Measurements from ENCODE around the gene PAIP2.
"Not testable (repeated sequence)": the region's sequence is repeated elsewhere in the genome, so short reads cannot be mapped to it uniquely, and the experiment has no call there.

PAIP2 gene

DNA sequence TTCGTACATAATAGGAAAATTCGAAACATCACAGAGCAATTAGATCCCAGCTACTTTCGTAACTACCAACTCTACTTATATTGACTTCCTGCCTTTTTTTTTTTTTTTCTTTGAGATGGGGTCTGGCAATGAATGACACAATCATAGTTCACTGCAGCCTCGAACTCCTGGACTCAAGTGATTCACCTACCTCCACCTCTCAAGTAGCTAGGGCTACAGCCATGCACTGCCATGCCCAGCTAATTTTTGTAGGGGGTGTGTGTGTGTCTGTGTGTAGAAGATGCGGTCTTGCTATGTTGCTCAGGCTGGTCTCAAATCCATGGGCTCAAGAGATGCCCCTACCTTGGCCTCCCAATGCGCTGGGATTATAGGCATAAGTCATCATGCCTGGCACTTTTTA, 5.8 kb upstream of the PAIP2 start:
- DNase-seq = no peak

DNA sequence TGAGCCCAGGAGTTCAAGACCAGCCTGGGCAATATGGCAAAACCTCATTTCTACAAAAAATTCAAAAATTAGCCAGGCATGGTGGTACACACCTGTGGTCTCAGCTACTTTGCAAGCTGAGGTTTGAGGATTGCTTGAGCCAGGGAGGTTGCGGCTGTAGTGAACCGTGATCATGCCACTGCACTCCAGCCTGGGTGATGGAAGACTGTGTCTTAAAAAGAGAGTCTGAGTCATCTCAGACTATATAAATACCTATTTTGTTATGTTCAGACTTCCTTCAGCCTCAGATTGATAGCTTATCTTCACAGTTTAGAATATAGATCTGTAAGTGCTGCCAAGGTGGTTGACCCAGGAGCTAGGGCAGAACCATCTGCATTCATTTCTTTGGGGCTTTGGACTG, 1.6 kb upstream of the PAIP2 start:
- no peak for DNase-seq

DNA sequence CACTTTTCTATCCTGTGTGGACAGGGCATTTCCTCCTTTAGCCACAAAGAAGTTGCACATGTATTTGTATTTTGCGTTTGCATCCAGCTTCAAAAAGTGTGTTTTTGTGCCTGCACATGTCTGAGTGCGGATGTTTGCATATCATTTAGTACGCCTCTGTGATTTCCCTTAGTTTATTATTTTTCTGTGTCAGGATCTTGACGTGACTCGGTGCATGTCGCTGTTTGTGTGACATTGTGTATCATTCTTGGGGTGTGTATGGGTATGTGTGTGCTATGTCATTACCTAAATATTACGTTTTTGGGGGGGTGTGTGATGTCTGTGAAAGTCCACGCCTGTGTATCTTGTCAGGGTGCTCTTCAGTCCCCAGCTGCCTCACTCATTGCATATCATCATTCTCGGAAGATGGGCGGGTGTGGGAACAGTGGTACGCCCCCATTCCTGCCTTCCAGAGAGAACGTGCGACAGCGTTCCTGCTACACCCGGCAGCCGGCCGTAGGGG, 416 bp upstream of the PAIP2 start:
- no peak for DNase-seq

DNA sequence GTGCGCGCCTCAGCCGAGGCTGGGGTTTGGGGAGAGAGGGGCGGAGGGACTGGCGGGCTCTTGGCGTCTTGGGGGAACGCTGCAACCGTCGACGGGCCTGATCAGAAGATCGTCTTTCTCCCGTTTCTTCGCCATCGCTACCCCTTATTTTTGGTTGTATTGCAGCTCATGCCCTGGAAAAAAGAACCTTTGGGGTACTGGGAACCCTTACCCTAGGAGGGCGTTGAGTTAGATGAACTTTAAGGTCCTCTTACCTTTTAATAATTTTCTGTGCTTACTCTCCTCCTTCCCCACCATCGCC, 719 bp downstream of the PAIP2 start:
- DNase-seq = no peak

DNA sequence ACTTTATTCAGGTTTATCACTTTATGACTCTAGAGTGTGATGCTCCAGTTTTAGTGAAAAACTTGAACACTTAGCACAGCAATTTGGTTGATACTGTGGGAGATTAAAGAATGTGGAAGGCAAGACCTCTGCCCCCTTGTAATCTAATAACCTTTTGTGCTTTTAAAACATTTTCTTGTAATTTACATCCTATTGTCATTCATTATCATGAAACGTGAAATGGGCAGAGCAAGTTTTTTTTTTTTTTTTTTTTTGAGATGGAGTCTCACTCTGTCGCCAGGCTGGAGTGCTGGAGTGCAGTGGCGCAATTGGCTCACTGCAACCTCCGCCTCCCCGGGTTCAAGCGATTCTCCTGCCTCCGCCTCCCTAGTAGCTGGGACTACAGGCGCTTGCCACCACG, 1.8 kb downstream of the PAIP2 start:
- DNase-seq = no peak

DNA sequence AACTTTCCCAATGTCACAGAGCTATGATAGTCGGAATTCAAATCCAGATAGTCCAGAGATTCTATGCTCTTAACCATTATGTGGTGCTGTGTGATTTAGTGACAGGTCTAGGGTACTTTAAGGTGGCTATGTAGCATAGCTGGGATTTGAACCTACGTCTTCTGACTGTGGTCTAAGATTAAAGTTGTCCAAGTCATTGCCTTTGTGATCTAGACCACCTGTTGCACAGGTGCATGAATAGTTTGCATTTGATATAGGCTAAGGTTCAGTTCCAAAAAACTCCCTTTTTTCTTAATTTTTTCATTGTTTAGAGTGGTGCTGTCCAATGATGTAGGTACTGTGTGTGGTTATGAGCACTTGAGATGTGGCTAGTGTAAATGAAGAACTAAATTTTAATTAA, 2.5 kb downstream of the PAIP2 start:
- no peak for DNase-seq

DNA sequence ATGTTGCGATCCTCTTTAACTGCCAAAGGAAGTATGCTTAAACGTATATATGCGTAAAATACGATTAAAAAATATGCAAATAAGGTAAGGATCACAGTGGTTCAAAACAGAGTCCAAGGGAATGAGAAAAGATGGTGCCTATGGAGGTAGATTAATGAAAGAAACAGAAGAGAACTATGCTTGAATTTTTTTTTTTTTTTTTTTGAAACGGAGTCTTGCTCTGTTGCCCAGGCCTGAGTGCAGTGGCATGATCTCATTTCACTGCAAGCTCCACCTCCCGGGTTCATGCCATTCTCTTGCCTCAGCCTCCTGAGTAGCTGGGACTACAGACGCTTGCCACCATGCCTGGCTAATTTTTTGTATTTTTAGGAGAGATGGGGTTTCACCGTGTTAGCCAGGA, 3.8 kb downstream of the PAIP2 start:
- not testable (repeated sequence) for DNase-seq

DNA sequence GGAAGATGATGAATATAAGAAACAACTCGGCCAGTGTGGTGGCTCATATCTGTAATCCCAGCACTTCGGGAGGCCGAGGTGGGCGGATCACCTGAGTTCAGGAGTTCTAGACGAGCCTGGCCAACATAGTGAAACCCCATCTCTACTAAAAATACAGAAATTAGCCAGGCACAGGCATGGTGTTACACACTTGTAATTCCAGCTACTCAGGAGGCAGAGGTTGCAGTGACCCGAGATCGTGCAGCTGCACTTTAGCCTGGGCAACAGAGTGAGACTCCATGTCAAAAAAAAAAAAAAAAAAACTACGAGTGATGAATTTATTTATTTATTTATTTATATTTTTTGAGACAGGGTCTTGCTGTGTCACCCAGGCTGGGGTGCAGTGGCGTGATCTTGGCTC, 6.2 kb downstream of the PAIP2 start:
- DNase-seq = not testable (repeated sequence)

DNA sequence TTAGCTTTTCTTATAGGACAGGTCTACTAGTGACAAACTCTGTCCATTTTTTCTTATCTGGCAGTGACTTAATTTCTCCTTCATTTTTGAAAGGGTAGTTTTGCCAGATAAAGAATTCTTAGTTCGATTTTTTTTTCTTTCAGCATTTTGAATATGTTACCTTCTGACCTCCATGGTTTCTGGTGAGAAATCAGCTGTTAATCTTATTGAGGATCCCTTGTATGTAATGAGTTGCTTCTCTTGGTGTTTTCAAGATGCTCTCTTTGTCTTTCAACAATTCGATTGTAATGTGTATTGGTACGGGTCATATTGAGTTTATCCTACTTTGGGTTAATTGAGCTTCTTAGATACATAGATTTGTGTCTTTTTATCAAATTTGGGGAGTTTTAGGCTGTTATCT, 12.5 kb downstream of the PAIP2 start:
- DNase-seq = no peak

DNA sequence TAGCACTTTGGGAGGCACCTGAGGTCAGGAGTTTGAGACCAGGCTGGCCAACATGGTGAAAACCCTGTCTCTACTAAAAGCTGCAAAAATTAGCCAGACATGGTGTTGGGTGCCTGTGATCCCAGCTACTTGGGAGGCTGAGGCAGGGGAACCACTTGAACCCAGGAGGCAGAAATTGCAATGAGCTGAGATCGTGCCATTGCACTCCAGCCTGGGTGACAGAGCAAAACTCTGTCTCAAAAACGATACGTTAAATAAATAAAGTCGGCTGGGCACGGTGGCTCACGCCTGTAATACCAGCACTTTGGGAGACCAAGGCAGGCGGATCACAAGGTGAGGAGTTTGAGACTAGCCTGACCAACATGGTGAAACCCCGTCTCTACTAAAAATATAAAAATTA, 14.2 kb downstream of the PAIP2 start:
- not testable (repeated sequence) for DNase-seq

DNA sequence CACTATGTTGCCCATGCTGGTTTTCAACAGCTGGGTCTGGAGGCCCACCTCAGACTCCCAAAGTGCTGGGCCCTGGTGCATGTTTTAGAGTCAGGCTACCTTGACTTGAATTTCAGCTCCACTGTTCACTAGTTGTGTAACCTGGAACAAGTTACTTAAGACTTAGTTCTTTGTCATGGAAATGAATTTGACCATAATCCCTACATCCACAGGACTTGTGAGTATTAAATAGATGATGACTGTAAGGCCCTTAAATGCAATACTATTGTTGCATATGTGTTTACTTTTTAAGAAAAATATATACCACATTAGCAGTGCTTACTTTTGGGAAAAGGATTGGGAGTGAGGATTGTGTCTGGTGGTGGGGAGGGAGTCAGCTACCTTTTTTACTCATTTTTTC, 16.4 kb downstream of the PAIP2 start:
- DNase-seq = no peak

DNA sequence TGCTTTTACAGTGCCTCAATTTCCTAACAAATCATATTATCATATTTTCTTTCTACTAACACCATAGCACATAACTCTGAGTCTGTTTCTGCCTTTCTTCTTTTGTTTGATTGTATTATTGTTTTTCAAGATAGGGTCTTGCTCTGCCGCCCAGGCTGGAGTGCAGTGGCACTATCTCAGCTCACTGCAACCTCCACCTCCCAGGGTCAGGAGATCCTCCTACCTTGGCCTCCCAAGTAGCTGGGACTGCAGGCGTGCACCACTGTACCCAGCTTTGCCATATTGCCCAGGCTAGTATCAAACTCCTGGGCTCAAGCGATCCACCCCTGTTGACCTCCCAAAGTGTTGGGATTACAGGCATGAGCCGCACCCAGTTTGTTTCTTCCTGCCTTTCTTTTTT, 18.7 kb downstream of the PAIP2 start:
- DNase-seq = no peak

DNA sequence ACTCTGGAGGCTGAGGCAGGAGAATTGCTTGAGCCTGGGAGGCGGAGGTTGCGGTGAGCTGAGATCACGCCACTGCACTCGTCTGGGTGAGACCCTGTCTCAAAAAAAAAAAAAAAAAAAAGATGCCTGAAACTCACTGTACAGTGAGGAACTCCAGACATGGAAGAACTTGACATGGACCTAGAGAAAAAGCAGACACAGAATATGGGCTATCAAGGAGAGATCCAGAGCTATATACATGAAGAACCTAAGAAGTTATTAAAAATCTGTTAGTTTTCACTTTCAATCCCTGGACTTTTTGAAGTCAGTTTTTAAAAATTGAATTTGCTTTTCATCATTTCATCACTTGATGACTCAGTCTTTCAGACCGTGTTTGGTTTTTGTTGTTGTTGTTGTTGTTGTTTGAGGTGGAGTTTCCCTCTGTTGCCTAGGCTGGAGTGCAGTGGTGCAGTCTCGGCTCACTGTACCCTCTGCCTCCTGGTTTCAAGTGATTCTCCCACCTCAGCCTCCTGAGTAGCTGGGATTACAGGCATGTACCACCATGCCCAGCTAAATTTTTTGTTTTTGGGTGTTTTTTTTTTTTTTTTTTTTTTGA, 20.3 kb downstream of the PAIP2 start:
- no peak for DNase-seq

DNA sequence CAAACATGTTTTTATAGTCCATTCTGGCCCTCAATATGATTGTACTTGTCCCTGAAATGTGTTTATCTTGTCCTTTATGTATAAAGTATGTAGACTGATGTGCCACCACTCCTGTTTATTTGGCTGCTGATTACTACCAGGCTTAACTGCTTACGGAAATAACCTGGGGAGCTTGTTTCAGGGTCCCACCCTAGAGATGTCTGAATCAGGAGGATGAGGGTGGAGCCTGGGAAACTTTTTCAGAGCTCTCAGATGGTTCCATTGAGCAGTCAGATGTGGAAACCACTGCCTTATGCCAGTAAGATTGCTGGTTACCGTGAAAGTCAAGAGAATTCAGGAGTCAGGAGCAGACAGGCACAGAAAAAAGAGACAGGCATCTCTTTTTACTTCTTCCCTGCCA, 22.3 kb downstream of the PAIP2 start:
- no peak for DNase-seq

DNA sequence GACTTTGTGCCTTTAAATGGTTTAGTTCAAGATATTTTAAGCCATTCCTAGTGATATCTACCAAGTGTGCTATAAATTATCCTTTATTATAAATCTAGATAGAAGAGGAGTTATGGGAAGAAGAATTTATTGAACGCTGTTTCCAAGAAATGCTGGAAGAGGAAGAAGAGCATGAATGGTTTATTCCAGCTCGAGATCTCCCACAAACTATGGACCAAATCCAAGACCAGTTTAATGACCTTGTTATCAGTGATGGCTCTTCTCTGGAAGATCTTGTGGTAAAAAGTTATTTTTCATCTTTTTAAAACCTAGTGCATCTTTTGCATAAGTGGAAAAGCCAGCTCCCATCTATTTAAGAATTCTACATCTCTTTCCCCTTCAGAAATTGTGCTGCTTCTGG, 22.8 kb downstream of the PAIP2 start:
- DNase-seq = no peak

DNA sequence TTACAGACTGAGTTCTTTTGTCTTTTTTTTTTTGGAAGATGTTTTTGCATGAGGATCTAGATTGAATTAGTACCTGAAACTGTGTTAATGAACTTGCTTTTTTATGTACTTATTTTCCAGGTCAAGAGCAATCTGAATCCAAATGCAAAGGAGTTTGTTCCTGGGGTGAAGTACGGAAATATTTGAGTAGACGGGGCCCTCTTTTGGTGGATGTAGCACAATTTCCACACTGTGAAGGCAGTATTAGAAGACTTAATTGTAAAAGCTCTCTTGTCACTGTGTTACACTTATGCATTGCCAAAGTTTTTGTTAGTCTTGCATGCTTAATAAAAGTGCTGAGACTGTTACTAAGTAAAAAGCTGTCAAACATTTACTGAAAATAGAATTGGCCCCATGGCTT, 27.0 kb downstream of the PAIP2 start:
- no peak for DNase-seq

DNA sequence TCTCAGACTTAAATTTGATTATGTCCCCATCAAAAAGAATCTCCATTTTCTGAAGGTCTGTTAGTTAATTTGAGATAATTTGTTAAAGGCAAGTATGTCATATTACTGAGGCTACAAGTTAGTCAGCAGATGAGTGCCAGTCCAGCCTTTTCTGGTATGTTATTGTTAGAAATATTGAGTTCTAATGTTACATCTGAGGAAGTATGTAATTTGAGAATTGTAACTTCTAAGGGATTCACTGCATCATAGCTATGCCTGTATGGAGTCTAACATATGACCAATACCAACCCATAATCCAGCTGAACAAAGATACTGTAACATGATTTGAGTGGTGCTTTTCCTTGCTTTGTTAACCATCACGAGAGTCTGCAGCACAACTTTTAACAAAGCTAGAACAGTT, 27.5 kb downstream of the PAIP2 start:
- DNase-seq = no peak

DNA sequence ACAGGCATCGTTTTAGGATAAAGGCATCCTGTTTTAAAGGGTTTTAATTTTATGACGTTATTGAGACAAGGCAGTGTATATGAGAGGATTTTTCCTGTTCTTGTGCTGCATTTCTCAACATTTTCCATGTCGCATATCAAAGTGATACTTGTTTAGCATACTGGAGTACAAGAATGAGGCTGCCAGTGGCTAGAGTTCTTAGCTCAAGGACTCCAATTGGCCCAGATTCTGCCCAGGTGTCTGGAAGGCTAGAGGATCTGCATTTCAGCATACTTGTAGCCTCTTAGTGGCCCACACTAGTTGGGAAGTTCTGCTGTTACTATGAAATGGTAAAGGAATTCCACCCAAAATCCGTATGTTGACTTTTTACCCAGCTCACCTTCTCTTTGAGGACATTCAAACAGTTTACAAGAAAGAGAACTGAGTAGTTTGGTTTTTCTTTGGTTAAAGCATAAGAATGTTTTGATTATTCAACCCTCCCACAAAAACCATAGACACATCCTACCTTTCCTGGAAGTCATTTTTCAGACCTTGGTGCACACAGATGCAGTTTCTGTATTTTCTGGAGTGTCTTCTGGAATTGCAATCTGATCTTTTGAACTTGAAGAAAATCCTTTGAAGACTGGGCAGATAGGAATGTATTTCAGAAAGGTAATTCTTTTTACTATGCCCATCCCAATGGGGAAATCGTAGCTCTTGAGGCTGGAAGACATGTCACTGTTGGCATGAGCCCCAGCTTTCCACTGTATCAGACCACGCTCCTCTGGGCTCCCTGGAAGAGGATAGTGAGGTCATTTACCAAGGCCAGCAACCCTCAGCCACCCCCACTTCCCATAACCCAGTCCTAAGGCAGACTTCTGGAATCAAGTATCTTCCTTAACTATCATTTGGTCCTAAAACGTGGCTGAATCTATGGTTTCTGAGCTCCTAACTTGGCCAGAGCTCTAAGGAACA, 30.1 kb downstream of the PAIP2 start:
- DNase-seq = no peak

DNA sequence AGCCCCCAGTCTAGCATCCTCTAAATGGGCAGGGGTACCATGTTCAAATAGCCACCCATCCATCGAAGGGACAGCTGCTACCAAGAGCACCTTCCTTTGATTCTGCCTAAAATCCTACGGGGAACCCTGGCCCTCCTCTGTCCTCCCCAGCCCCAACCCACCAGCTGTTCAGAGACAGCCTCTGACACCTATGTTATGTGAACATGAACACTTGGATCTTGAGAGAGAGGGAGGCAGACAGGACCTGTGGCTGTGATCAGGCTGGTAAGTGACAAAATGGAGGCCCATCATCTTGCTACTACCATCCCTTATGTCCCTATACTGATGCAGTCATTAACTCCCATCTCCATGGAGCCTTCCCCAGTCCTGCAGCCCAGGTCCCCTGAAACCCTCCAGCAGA, 33.3 kb downstream of the PAIP2 start:
- DNase-seq = no peak

DNA sequence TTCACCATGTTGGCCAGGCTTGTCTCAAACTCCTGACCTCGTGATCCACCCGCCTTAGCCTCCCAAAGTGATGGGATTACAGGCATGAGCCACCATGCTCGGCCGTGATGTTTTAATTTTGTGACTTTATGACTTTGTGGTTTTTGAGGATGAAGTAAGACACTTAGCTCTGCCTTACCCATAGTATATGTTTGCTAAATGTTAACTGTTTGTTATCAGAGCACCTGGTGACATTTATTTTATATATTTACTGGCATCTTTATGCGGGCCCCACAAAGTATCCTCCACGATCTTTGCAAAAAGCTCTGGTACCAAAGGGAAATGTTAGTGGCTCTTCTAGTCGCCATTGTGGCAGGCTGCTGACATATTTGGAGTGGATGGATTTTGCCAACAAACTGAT, 34.7 kb downstream of the PAIP2 start:
- DNase-seq = no peak

DNA sequence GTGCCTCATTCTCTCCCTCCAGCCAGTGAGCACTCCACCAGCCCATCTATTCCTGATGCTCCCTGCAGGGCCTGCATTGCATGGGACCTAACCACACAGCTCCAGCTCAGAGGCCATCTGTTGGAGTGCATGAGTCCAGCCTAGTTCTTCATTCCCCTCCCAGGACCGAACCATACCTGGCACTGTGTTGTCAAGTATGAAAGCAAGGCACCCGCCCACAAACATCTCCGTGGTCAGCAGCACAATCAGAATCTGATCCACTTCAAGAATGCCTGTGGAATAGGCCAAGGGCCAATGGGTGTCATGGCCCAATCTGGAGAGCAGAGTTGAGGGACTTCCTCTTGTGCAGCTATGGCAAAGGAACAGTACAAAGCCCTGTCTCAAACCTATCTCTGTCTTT, 35.6 kb downstream of the PAIP2 start:
- no peak for DNase-seq

DNA sequence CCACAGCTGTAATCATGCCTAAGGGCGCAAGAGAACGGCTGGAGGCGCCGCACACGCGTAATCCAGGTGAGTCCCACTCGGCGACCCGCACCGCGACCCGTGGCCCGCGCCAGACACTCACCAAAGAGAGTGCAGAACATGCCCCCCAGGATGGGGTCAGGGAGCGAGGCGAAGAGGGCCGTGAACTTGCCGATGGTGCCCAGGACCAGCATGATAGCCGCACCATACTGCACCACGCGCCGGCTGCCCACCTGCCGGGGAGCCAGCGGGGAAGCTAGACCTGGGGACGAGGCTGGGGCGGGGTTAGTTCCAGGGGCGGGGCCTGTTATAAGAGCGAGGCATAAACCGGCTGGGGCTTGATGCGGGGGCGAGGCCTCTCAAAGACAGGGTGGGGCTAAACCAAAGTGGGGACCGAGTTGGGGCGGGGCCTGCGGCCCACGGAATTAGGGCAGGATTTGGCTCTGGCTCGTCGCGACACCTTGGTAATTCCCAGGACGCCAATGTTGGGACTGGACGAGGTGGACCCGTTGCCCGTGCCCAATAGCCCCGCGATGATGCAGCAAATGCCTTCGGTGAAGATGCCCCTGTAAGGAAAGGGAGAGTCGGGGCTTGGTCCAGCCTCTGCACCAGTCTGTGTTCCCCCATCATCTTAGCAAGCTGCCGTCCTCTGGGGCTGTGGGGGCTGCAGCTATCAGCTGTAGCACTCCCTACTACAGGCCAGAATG, 36.6 kb downstream of the PAIP2 start:
- DNase-seq = no peak

DNA sequence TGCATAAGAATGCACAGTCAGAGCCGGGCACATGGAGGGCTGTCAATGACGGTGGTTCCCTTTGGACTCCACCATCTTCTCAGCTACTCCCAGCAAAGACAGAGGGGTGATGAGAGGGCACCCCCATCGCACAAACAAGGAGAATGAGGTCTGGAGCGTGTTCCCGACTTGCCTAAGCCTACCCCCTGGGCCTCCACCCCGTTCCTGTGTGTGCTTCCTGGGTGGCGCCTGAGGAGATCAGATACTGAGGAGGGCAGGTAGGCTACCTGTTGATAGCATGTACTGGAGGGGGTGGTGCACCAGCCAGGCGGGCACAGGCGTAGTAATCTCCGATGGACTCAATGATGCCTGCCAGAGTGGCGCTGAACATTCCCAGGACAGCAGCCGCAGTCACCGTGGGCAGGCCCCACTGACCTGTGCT, 37.3 kb downstream of the PAIP2 start:
- DNase-seq = no peak

Measured in NCI-H187 treated with DMSO at 0.1 percent for 48 hours (cell line).